ENCODE results near the gene PRKG1. TPM values are rescaled to one million over a fixed set of nuclear protein-coding genes. Genes with fewer than 3 reads are reported as not detected.

The PRKG1 gene
- total and polyA plus RNA-seq, 2 donors (not counting 1 experiment from before 2014, with no cell fraction given) = 45.8 to 71.8 TPM

- Histone ChIP-seq H4K20me1 (ENCODE audit: control insufficient read depth, extremely low read depth, insufficient read depth, low read length) (no peaks in the 10 kb centered on the region), H3K4me1 (ENCODE audit: control insufficient read depth, extremely low read depth, insufficient read depth, low read length) (no peaks in the 10 kb centered on the region), H3K4me3 (replicated peaks in 1 of 4; ENCODE audit: control extremely low read depth in 1 of 4, insufficient read depth in 1 of 4, low read depth in 3 of 4, low read length in 4 of 4) (no peak overlapping the region), H3K27me3 (ENCODE audit: control insufficient read depth, insufficient read depth, low read length) (no peaks in the 10 kb centered on the region), H3K79me2 (ENCODE audit: control insufficient read depth, insufficient read depth, low read length) (no peaks in the 10 kb centered on the region), H3K27ac (ENCODE audit: insufficient read depth, low read length) (no peak overlapping the region), H3K9ac (ENCODE audit: insufficient read depth, low read length) (no peak overlapping the region), H3K36me3 (ENCODE audit: control insufficient read depth, insufficient read depth, low read length) (no peaks in the 10 kb centered on the region), H3K4me2 (ENCODE audit: extremely low read depth, insufficient read depth, low read length) (no peak overlapping the region), H2AFZ (ENCODE audit: low read length) (no peak overlapping the region), H3K9me3 (ENCODE audit: control insufficient read depth, insufficient read depth, low read depth, low read length) (no peaks in the 10 kb centered on the region)
- no peak for DNase-seq (ENCODE audit: low read depth in 2 of 2)
- TF ChIP-seq CTCF (conservative IDR thresholded peaks at IDR 0.05 in 1 of 2, IDR thresholded peaks at IDR 0.05 in 1 of 2; ENCODE audit: low read depth in 1 of 2, low read length in 2 of 2) (no peak), EZH2 (IDR thresholded peaks at IDR 0.05; ENCODE audit: low read length, missing control alignments) (no peak)
Measured at GRCh38 chr10:51910189-51910588, 835.9 kb downstream of the PRKG1 start.

GRCh38 chr10:51910596-51910995 is 836.3 kb downstream of the PRKG1 start:
- DNase-seq (ENCODE audit: low read depth in 2 of 2) = no peak

GRCh38 chr10:51911723-51912122 is 837.4 kb downstream of the PRKG1 start:
- no peaks in the 10 kb centered on the region for H3K9me3 ChIP-seq (ENCODE audit: control insufficient read depth, insufficient read depth, low read depth, low read length)
- TF ChIP-seq EZH2 (IDR thresholded peaks at IDR 0.05; ENCODE audit: low read length, missing control alignments) = no peak
- no peak for TF ChIP-seq CTCF (conservative IDR thresholded peaks at IDR 0.05 in 1 of 2, IDR thresholded peaks at IDR 0.05 in 1 of 2; ENCODE audit: low read depth in 1 of 2, low read length in 2 of 2)
- DNase-seq (ENCODE audit: low read depth in 2 of 2) = no peak

More at GRCh38 chr10:51910596-51910995, 836.3 kb downstream of the PRKG1 start:
- no peak overlapping the region for H2AFZ ChIP-seq (ENCODE audit: low read length)
- no peak overlapping the region for H3K4me3 ChIP-seq (replicated peaks in 1 of 4; ENCODE audit: control extremely low read depth in 1 of 4, insufficient read depth in 1 of 4, low read depth in 3 of 4, low read length in 4 of 4)
- no peak overlapping the region for H3K4me2 ChIP-seq (ENCODE audit: extremely low read depth, insufficient read depth, low read length)
- H3K27ac ChIP-seq (ENCODE audit: insufficient read depth, low read length) = no peak overlapping the region
- H3K27me3 ChIP-seq (ENCODE audit: control insufficient read depth, insufficient read depth, low read length) = no peaks in the 10 kb centered on the region
- no peaks in the 10 kb centered on the region for H3K79me2 ChIP-seq (ENCODE audit: control insufficient read depth, insufficient read depth, low read length)
- H3K9ac ChIP-seq (ENCODE audit: insufficient read depth, low read length) = no peak overlapping the region
- H3K36me3 ChIP-seq (ENCODE audit: control insufficient read depth, insufficient read depth, low read length) = no peaks in the 10 kb centered on the region
- no peak for TF ChIP-seq CTCF (conservative IDR thresholded peaks at IDR 0.05 in 1 of 2, IDR thresholded peaks at IDR 0.05 in 1 of 2; ENCODE audit: low read depth in 1 of 2, low read length in 2 of 2)
- TF ChIP-seq EZH2 (IDR thresholded peaks at IDR 0.05; ENCODE audit: low read length, missing control alignments) = no peak
- no peaks in the 10 kb centered on the region for H3K4me1 ChIP-seq (ENCODE audit: control insufficient read depth, extremely low read depth, insufficient read depth, low read length)
- no peaks in the 10 kb centered on the region for H3K9me3 ChIP-seq (ENCODE audit: control insufficient read depth, insufficient read depth, low read depth, low read length)
- H4K20me1 ChIP-seq (ENCODE audit: control insufficient read depth, extremely low read depth, insufficient read depth, low read length) = no peaks in the 10 kb centered on the region

More at GRCh38 chr10:51911723-51912122, 837.4 kb downstream of the PRKG1 start:
- H3K36me3 ChIP-seq (ENCODE audit: control insufficient read depth, insufficient read depth, low read length) = no peaks in the 10 kb centered on the region
- no peaks in the 10 kb centered on the region for H3K4me1 ChIP-seq (ENCODE audit: control insufficient read depth, extremely low read depth, insufficient read depth, low read length)
- no peaks in the 10 kb centered on the region for H4K20me1 ChIP-seq (ENCODE audit: control insufficient read depth, extremely low read depth, insufficient read depth, low read length)
- H3K4me2 ChIP-seq (ENCODE audit: extremely low read depth, insufficient read depth, low read length) = no peak overlapping the region
- H3K4me3 ChIP-seq (replicated peaks in 1 of 4; ENCODE audit: control extremely low read depth in 1 of 4, insufficient read depth in 1 of 4, low read depth in 3 of 4, low read length in 4 of 4) = no peak overlapping the region
- H2AFZ ChIP-seq (ENCODE audit: low read length) = no peak overlapping the region
- no peaks in the 10 kb centered on the region for H3K79me2 ChIP-seq (ENCODE audit: control insufficient read depth, insufficient read depth, low read length)
- H3K27ac ChIP-seq (ENCODE audit: insufficient read depth, low read length) = no peak overlapping the region
- H3K9ac ChIP-seq (ENCODE audit: insufficient read depth, low read length) = no peak overlapping the region
- H3K27me3 ChIP-seq (ENCODE audit: control insufficient read depth, insufficient read depth, low read length) = no peaks in the 10 kb centered on the region
